ENCODE measurements around the gene RPL23. TPM values are rescaled to one million over a fixed set of nuclear protein-coding genes. Genes with fewer than 3 reads are reported as not detected.
A peak's percentile ranks its signal among the peaks of the same experiment; 100 is the strongest.

RPL23 gene
- 1,779 and 3,404 TPM in 2 replicates for total RNA-seq (ENCODE audit: low replicate concordance)

DNA sequence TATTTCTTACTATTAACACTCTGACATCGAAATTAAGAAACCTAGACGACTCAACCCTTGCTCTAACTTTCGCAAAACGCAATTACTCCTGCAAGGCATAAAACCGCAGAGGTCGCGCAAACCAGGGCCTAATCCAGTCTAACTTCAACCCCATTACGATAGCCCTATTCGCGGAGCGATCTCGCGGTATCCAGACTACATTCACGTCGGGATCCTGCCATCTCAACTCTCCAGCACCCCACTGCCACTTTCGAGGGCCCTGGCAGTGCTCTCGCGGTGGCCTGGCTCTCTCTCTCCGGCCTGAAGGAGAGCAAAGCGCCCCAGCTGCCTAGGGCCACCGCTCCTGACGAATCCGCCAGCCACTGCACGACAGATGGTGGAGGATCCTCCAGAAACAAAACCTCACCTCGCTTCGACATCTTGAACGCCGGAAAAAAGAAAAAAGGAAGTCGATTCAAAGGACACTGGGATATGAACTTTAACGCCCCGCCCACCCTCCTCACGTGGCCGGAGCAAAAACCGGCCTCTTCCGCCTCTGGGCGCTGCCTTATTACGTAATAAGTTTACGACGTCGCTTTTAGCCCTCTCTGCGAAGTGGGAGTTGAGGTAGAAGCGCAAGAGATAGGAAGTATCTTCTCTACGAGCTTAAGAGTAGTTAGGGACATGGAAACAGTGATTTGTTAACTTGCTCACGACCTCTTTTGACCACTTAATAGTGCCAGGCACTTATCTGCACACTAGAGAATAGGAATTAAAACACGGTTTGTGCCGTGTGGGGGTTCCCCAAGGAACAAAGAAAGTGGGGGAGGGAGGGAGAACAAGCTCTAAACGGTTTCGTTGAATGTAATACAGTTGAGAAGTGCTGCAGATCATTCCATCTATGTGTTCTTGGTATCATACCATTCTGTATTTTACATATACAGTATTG is at the start of gene RPL23:
Gene RPL23 (minus strand): TSS at position 430 of the 928 bp plus-strand sequence. CDS start 11 bp downstream, at position 419.
- H3K27me3 Mint-ChIP-seq (ENCODE audit: insufficient read depth, low read depth) = peaks cover 11% of the 10 kb centered on the region

DNA sequence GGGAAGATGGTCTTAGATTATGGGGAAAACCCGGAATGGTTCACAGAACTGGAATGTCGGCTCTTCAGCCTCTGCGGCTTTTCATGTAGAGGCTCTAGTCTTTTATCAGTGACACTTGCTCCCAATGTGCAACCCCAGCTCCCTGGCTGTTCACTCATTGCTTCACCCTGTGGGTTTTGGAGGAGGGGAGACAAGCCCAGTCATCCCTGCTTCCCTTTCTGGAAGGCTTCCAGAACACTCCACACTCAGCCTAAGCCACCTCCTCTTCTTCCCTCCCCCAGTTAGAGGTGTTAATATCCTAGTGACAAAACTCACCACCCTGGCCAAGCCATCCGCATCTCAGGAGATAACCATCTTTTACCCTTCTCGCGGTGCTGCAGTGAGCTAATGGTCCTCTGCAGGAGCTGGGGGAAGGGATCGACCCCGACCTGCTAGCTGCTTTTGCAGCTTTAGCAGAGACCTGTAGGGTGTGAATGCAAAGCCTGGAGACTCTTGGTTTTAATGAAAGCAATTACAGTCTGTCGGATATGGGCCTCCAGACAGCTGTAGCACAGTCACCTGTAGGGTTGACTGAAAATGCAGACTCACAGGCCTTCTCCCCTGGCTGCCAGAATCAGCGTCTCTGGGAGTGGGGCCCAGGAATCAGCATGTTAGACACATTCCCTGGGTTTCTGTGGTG is 47.6 kb upstream of the RPL23 start:
- peak overlapping the region; percentile 41 for H3K4me2 ChIP-seq
- peaks cover 24% of the 10 kb centered on the region for H3F3A ChIP-seq (ENCODE audit: low read depth)
- peaks cover 41% of the 10 kb centered on the region for H3K4me1 Mint-ChIP-seq
- no peak overlapping the region for H2AFZ ChIP-seq (replicated peaks)
- TF ChIP-seq CTCF (IDR thresholded peaks at IDR 0.05) (no peak), EZH2phosphoT487 (IDR thresholded peaks at IDR 0.05) (no peak), EZH2 (IDR thresholded peaks at IDR 0.05) (no peak)
- peak overlapping the region; percentile 52 for H3K4me3 Mint-ChIP-seq
- H3K27ac Mint-ChIP-seq = peak overlapping the region; percentile 72
- no peaks in the 10 kb centered on the region for H3K9me3 Mint-ChIP-seq
- peaks cover 6% of the 10 kb centered on the region for H3K79me2 ChIP-seq (ENCODE audit: low read depth)
- H3K4me3 ChIP-seq = no peak overlapping the region
- H3K36me3 Mint-ChIP-seq = peaks cover 13% of the 10 kb centered on the region
- peak overlapping the region; percentile 71 for H3K27ac ChIP-seq
- peaks cover 13% of the 10 kb centered on the region for H4K20me1 ChIP-seq (ENCODE audit: low read depth)
- no peaks in the 10 kb centered on the region for H3K36me3 ChIP-seq
- peaks cover 34% of the 10 kb centered on the region for H3K4me1 ChIP-seq
- H3K27me3 Mint-ChIP-seq (ENCODE audit: insufficient read depth, low read depth) = peaks cover 3% of the 10 kb centered on the region
- H3K9ac ChIP-seq = no peak overlapping the region
- no peaks in the 10 kb centered on the region for H3K9me3 ChIP-seq (ENCODE audit: low read depth)
- H3K27me3 ChIP-seq = no peaks in the 10 kb centered on the region
- DNase-seq (ENCODE audit: low spot score) = no peak

More for the DNA sequence above, at the start of gene RPL23:
- H3K9ac ChIP-seq = peak within 1 kb of the TSS; percentile 97
- peaks cover 32% of the 10 kb centered on the region for H3K36me3 ChIP-seq
- H3K27ac Mint-ChIP-seq = peak within 1 kb of the TSS; percentile 100
- H3K4me1 Mint-ChIP-seq = peaks cover 39% of the 10 kb centered on the region
- H3K79me2 ChIP-seq (ENCODE audit: low read depth) = peaks cover 45% of the 10 kb centered on the region
- H3K36me3 Mint-ChIP-seq = peaks cover 35% of the 10 kb centered on the region
- H3K4me3 ChIP-seq = peak within 1 kb of the TSS; percentile 60
- H3K4me1 ChIP-seq = peaks cover 14% of the 10 kb centered on the region
- no peaks in the 10 kb centered on the region for H3K9me3 ChIP-seq (ENCODE audit: low read depth)
- H3K27me3 ChIP-seq = no peaks in the 10 kb centered on the region
- peaks cover 52% of the 10 kb centered on the region for H3F3A ChIP-seq (ENCODE audit: low read depth)
- peak within 1 kb of the TSS; percentile 92 for H3K27ac ChIP-seq
- H2AFZ ChIP-seq (replicated peaks) = peak within 1 kb of the TSS; percentile 70
- peaks cover 45% of the 10 kb centered on the region for H4K20me1 ChIP-seq (ENCODE audit: low read depth)
- H3K4me3 Mint-ChIP-seq = peak within 1 kb of the TSS; percentile 99
- H3K4me2 ChIP-seq = peak within 1 kb of the TSS; percentile 86
- H3K9me3 Mint-ChIP-seq = no peaks in the 10 kb centered on the region
- no peak for TF ChIP-seq EZH2phosphoT487 (IDR thresholded peaks at IDR 0.05)
- TF ChIP-seq EZH2 (IDR thresholded peaks at IDR 0.05) = no peak
- no peak for TF ChIP-seq CTCF (IDR thresholded peaks at IDR 0.05)
- DNase-seq (ENCODE audit: low spot score) = peak; percentile 99

- peaks cover 24% of the 10 kb centered on the region for H3F3A ChIP-seq (ENCODE audit: low read depth)
- H3K27me3 ChIP-seq = no peaks in the 10 kb centered on the region
- Mint-ChIP-seq H3K4me1 (peaks cover 50% of the 10 kb centered on the region), H3K27ac (no peak overlapping the region), H3K9me3 (no peaks in the 10 kb centered on the region), H3K27me3 (ENCODE audit: insufficient read depth, low read depth) (peaks cover 3% of the 10 kb centered on the region), H3K36me3 (peaks cover 10% of the 10 kb centered on the region), H3K4me3 (no peak overlapping the region)
- H3K36me3 ChIP-seq = no peaks in the 10 kb centered on the region
- no peak for TF ChIP-seq EZH2 (IDR thresholded peaks at IDR 0.05)
- H3K4me3 ChIP-seq = no peak overlapping the region
- H3K4me2 ChIP-seq = no peak overlapping the region
- peaks cover 41% of the 10 kb centered on the region for H3K4me1 ChIP-seq
- no peaks in the 10 kb centered on the region for H3K9me3 ChIP-seq (ENCODE audit: low read depth)
- H4K20me1 ChIP-seq (ENCODE audit: low read depth) = peaks cover 13% of the 10 kb centered on the region
- no peak overlapping the region for H3K27ac ChIP-seq
- H3K9ac ChIP-seq = no peak overlapping the region
- no peak for DNase-seq (ENCODE audit: low spot score)
- H2AFZ ChIP-seq (replicated peaks) = no peak overlapping the region
- H3K79me2 ChIP-seq (ENCODE audit: low read depth) = no peaks in the 10 kb centered on the region
These were observed 45.9 kb upstream of the RPL23 start for GRCh38 chr17:38899421-38899820.

Data from neural progenitor cell (in vitro differentiated cells).